ENCODE data around the gene PIEZO2.

The PIEZO2 gene

DNA sequence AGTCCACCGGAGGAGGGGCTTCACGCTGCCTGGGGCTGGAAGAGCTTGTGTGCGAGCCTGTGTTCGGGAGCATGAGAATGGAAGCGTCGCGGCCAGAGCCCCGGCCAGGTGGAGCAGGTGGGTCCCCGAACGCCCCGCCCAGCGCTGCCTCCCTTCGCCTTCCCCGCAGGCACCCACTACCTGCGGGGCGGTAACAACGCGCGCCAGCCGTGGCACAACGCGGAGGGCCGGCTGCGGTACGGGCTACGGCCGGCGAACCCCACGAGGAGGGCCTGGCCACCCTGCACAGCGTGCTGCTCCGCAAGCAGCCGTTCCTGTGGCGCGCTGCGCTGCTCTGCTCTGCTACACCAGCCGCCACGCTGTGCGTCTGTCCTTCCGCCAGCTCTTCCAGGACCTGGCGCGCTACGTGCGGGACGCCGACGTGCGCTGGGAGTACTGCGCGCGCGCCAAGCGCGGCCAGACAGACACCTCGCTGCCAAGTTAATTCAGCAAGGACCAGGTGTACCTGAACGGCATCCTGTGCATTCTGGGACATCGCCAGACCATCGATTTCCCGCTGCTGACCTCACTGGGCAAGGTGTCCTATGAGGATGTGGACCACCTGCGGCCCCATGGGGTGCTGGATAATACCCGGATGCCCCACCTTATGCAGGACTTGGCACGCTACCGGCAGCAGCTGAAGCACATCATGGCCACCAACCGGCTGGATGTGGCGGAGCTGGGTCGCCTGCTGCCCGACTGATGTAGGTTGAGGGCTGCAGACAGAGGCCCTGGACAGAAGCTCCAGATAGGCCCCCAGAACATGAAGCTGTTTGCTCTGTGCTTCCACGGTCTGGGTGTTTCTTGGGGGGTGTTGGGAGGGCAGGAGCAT lies 422.9 kb downstream of the PIEZO2 start:
- DNase-seq = peak; percentile 14 to 61 (median 41)
- H3K27ac ChIP-seq (ENCODE audit: insufficient read depth in 1 of 2, low read depth in 1 of 2, low read length in 2 of 2, poor library complexity in 1 of 2, severe bottlenecking in 2 of 2) = no peak overlapping the region
- H3K27me3 ChIP-seq (replicated peaks in 2 of 5; ENCODE audit: control insufficient read depth in 4 of 5, insufficient read depth in 5 of 5, low read length in 4 of 5) = peaks cover 0 to 22% (median 3%) of the 10 kb centered on the region in 5 experiments
- H3K4me1 ChIP-seq (ENCODE audit: control extremely low read depth in 1 of 4, control insufficient read depth in 4 of 4, insufficient read depth in 4 of 4, low read length in 3 of 4) = peaks cover 0 to 12% (median 3%) of the 10 kb centered on the region in 4 experiments
- no peaks in the 10 kb centered on the region for H3K36me3 ChIP-seq (ENCODE audit: control insufficient read depth in 4 of 4, insufficient read depth in 4 of 4, low read length in 3 of 4)
- 24% methylated on average over 56 of the region's 67 CpGs for WGBS (ENCODE audit: insufficient coverage)
- CTCF ChIA-PET = no interaction called here
- no peaks in the 10 kb centered on the region for H3K9me3 ChIP-seq (ENCODE audit: control extremely low read depth in 1 of 5, control insufficient read depth in 4 of 5, insufficient read depth in 2 of 5, low read depth in 1 of 5, low read length in 4 of 5)
- POLR2A ChIA-PET = no interaction called here
- peak overlapping the region in 5 of 7 experiments; percentile 32 to 77 (median 53) for H3K4me3 ChIP-seq (ENCODE audit: control insufficient read depth in 1 of 7, extremely low read depth in 1 of 7, insufficient read depth in 4 of 7, low read depth in 2 of 7, low read length in 6 of 7)

DNA sequence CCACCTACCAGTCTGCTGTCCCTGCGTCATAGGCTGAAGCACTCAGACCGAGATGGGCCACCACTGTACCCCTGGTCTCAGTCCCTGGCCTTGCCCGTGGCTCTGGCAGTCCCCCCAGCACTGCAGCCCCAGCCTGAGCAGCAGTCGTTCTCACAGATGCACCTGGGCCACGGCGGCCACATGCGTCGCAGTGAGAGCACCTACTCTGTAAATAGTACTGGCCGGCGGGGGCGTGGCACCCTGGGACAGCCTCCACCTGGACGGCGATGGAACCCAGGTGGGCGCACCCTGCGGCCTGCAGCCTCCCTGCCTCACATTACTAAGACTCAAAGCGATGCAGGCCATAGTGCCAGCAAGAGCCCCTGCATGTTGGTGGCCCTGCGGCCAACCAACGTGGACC lies 424.7 kb downstream of the PIEZO2 start:
- DNase-seq = no peak
- peaks cover 0 to 22% (median 4%) of the 10 kb centered on the region in 5 experiments for H3K27me3 ChIP-seq (replicated peaks in 2 of 5; ENCODE audit: control insufficient read depth in 4 of 5, insufficient read depth in 5 of 5, low read length in 4 of 5)
- 97% methylated on average over 17 of the region's 18 CpGs for WGBS (ENCODE audit: insufficient coverage)
- ChIA-PET CTCF (no interaction called here), POLR2A (no interaction called here)
- H3K9me3 ChIP-seq (ENCODE audit: control extremely low read depth in 1 of 5, control insufficient read depth in 4 of 5, insufficient read depth in 2 of 5, low read depth in 1 of 5, low read length in 4 of 5) = no peaks in the 10 kb centered on the region
- no peaks in the 10 kb centered on the region for H3K36me3 ChIP-seq (ENCODE audit: control insufficient read depth in 4 of 4, insufficient read depth in 4 of 4, low read length in 3 of 4)
- no peak overlapping the region for H3K4me3 ChIP-seq (ENCODE audit: control insufficient read depth in 1 of 7, extremely low read depth in 1 of 7, insufficient read depth in 4 of 7, low read depth in 2 of 7, low read length in 6 of 7)
- H3K27ac ChIP-seq (ENCODE audit: insufficient read depth in 1 of 2, low read depth in 1 of 2, low read length in 2 of 2, poor library complexity in 1 of 2, severe bottlenecking in 2 of 2) = no peak overlapping the region
- H3K4me1 ChIP-seq (ENCODE audit: control extremely low read depth in 1 of 4, control insufficient read depth in 4 of 4, insufficient read depth in 4 of 4, low read length in 3 of 4) = peaks cover 0 to 12% (median 3%) of the 10 kb centered on the region in 4 experiments

DNA sequence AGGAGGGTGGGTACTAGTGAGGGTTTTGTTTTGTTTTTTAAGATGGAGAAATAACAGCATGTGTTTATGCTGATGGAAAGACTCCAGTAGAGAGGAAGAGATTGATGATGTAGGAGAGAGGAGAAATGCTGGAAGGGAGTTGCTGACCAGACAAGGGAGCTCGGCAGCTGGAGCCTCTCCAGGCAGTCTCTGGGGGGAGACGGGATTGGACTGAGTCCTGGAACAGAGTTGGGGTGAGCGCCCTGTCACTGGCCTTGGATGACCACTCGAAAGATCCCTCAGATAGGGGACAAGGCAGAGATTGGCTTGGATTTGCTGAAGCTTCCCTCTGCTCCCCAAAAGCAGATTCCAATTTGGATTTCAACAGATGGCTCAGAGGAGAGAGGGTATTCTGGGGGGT lies 425.9 kb downstream of the PIEZO2 start:
- CTCF ChIA-PET = no interaction called here
- WGBS (ENCODE audit: insufficient coverage) = 97% methylated on average over 4 of the region's 4 CpGs
- Histone ChIP-seq H3K27me3 (replicated peaks in 2 of 5; ENCODE audit: control insufficient read depth in 4 of 5, insufficient read depth in 5 of 5, low read length in 4 of 5) (peaks cover 0 to 22% (median 4%) of the 10 kb centered on the region in 5 experiments), H3K27ac (ENCODE audit: insufficient read depth in 1 of 2, low read depth in 1 of 2, low read length in 2 of 2, poor library complexity in 1 of 2, severe bottlenecking in 2 of 2) (no peak overlapping the region), H3K4me1 (ENCODE audit: control extremely low read depth in 1 of 4, control insufficient read depth in 4 of 4, insufficient read depth in 4 of 4, low read length in 3 of 4) (peaks cover 0 to 12% (median 3%) of the 10 kb centered on the region in 4 experiments), H3K4me3 (ENCODE audit: control insufficient read depth in 1 of 7, extremely low read depth in 1 of 7, insufficient read depth in 4 of 7, low read depth in 2 of 7, low read length in 6 of 7) (no peak overlapping the region), H3K9me3 (ENCODE audit: control extremely low read depth in 1 of 5, control insufficient read depth in 4 of 5, insufficient read depth in 2 of 5, low read depth in 1 of 5, low read length in 4 of 5) (no peaks in the 10 kb centered on the region), H3K36me3 (ENCODE audit: control insufficient read depth in 4 of 4, insufficient read depth in 4 of 4, low read length in 3 of 4) (no peaks in the 10 kb centered on the region)
- POLR2A ChIA-PET = no interaction called here
- no peak for DNase-seq

DNA sequence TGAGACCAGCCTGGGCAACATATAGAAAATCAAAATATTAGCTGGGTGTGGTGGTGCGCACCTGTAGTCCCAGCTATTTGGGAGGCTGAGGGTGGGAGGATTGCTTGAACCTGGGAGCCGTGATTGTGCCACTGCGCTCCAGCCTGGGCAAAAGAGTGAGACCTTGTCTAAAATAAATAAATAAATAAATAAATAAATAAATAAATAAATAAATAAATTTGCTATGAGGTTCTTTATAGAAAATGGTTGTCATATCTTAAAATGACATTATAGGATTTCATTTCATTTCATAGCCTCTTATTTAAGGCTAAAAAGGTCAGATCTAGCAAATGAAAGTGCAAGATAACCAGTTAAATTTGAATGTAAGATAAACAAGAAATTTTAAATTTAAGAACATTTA lies 430.6 kb downstream of the PIEZO2 start:
- no peak overlapping the region for H3K4me3 ChIP-seq (ENCODE audit: control insufficient read depth in 1 of 7, extremely low read depth in 1 of 7, insufficient read depth in 4 of 7, low read depth in 2 of 7, low read length in 6 of 7)
- H3K27me3 ChIP-seq (replicated peaks in 2 of 5; ENCODE audit: control insufficient read depth in 4 of 5, insufficient read depth in 5 of 5, low read length in 4 of 5) = peaks cover 0 to 5% (median 2%) of the 10 kb centered on the region in 5 experiments
- ChIA-PET POLR2A (no interaction called here), CTCF (no interaction called here)
- H3K9me3 ChIP-seq (ENCODE audit: control extremely low read depth in 1 of 5, control insufficient read depth in 4 of 5, insufficient read depth in 2 of 5, low read depth in 1 of 5, low read length in 4 of 5) = no peaks in the 10 kb centered on the region
- H3K36me3 ChIP-seq (ENCODE audit: control insufficient read depth in 4 of 4, insufficient read depth in 4 of 4, low read length in 3 of 4) = no peaks in the 10 kb centered on the region
- DNase-seq = no peak
- no peak overlapping the region for H3K27ac ChIP-seq (ENCODE audit: insufficient read depth in 1 of 2, low read depth in 1 of 2, low read length in 2 of 2, poor library complexity in 1 of 2, severe bottlenecking in 2 of 2)
- 100% methylated on average over 1 of the region's 3 CpGs for WGBS (ENCODE audit: insufficient coverage)
- H3K4me1 ChIP-seq (ENCODE audit: control extremely low read depth in 1 of 4, control insufficient read depth in 4 of 4, insufficient read depth in 4 of 4, low read length in 3 of 4) = no peaks in the 10 kb centered on the region

DNA sequence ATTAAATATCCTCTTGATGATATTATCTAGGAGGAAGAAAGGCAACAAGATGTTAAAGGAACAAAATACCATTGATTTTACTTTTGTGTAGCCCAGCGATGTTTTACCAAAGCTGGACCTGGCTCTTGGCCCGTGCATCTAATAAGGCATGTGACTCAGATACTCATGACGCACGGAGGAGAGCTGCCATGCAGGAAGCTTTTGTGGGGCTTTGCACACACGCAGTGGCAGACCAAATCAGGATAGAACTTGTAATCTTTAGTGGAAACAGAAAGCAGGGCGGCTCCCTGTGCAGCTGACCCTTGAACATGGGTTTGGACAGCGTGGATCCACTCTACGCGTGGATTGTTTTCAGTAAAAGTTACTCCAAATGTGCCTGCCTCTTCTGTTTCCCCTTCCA lies 433.6 kb downstream of the PIEZO2 start:
- DNase-seq = no peak
- Histone ChIP-seq H3K4me1 (ENCODE audit: control extremely low read depth in 1 of 4, control insufficient read depth in 4 of 4, insufficient read depth in 4 of 4, low read length in 3 of 4) (no peaks in the 10 kb centered on the region), H3K4me3 (ENCODE audit: control insufficient read depth in 1 of 7, extremely low read depth in 1 of 7, insufficient read depth in 4 of 7, low read depth in 2 of 7, low read length in 6 of 7) (no peak overlapping the region), H3K27ac (ENCODE audit: insufficient read depth in 1 of 2, low read depth in 1 of 2, low read length in 2 of 2, poor library complexity in 1 of 2, severe bottlenecking in 2 of 2) (no peak overlapping the region), H3K36me3 (ENCODE audit: control insufficient read depth in 4 of 4, insufficient read depth in 4 of 4, low read length in 3 of 4) (no peaks in the 10 kb centered on the region), H3K9me3 (ENCODE audit: control extremely low read depth in 1 of 5, control insufficient read depth in 4 of 5, insufficient read depth in 2 of 5, low read depth in 1 of 5, low read length in 4 of 5) (no peaks in the 10 kb centered on the region), H3K27me3 (replicated peaks in 2 of 5; ENCODE audit: control insufficient read depth in 4 of 5, insufficient read depth in 5 of 5, low read length in 4 of 5) (peaks cover 0 to 2% (median 0%) of the 10 kb centered on the region in 5 experiments)
- CTCF ChIA-PET = interaction anchor here (1.2 kb wide), 1 partner anchor 156 kb away, joined by 7 read pairs; no protein-coding TSS in a partner anchor
- POLR2A ChIA-PET = interaction anchor here (0.6 to 0.7 kb wide), 2 partner anchors 70 to 995 kb away, joined by 3 to 5 read pairs; no protein-coding TSS in a partner anchor
- 91% methylated on average over 9 of the region's 9 CpGs for WGBS (ENCODE audit: insufficient coverage)

DNA sequence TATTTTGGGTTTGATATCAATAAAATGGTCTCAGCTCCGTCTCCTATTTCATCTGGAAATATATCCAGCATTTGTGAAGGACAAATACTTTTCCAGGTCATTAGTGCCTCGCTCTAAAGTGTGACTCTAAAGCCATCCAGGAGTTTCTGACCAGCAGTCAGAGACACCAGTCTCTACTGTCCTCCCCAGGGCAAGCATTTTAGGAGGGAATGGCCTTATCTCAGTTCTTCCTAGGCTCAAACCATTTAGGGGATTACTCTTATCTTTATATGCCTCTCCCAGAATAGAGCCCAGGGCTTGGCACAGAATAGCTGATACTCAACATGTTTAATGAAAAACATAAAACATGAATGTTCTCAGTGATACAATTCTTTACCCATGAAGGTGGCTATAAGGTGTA lies 436.0 kb downstream of the PIEZO2 start:
- WGBS (ENCODE audit: insufficient coverage) = 100% methylated on average over 2 of the region's 2 CpGs
- H3K9me3 ChIP-seq (ENCODE audit: control extremely low read depth in 1 of 5, control insufficient read depth in 4 of 5, insufficient read depth in 2 of 5, low read depth in 1 of 5, low read length in 4 of 5) = no peaks in the 10 kb centered on the region
- no peak overlapping the region for H3K4me3 ChIP-seq (ENCODE audit: control insufficient read depth in 1 of 7, extremely low read depth in 1 of 7, insufficient read depth in 4 of 7, low read depth in 2 of 7, low read length in 6 of 7)
- no peaks in the 10 kb centered on the region for H3K4me1 ChIP-seq (ENCODE audit: control extremely low read depth in 1 of 4, control insufficient read depth in 4 of 4, insufficient read depth in 4 of 4, low read length in 3 of 4)
- H3K27ac ChIP-seq (ENCODE audit: insufficient read depth in 1 of 2, low read depth in 1 of 2, low read length in 2 of 2, poor library complexity in 1 of 2, severe bottlenecking in 2 of 2) = no peak overlapping the region
- POLR2A ChIA-PET = no interaction called here
- DNase-seq = no peak
- CTCF ChIA-PET = no interaction called here
- no peaks in the 10 kb centered on the region for H3K36me3 ChIP-seq (ENCODE audit: control insufficient read depth in 4 of 4, insufficient read depth in 4 of 4, low read length in 3 of 4)
- peaks cover 0 to 2% (median 0%) of the 10 kb centered on the region in 5 experiments for H3K27me3 ChIP-seq (replicated peaks in 2 of 5; ENCODE audit: control insufficient read depth in 4 of 5, insufficient read depth in 5 of 5, low read length in 4 of 5)

DNA sequence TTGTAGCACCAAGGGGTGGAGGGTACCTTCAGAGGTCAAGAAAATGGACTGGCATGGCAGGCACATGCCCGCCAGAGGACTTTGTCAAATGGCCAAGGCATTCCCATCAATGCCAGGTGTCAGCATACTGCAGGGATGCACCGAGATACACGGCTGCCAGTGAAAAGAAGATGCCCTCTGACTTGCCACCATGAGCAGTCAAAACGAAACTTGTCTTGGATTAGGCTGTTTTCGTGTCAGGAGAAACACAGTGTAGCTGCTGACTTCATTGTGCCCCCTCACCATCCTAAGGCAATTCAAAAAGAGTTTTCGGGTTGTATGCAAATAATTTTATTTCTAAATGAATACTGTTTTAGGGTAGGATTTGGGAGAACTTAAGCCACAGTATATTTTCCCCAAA lies 442.1 kb downstream of the PIEZO2 start:
- ChIA-PET CTCF (no interaction called here), POLR2A (no interaction called here)
- 90% methylated on average over 5 of the region's 6 CpGs for WGBS (ENCODE audit: insufficient coverage)
- Histone ChIP-seq H3K36me3 (ENCODE audit: control insufficient read depth in 4 of 4, insufficient read depth in 4 of 4, low read length in 3 of 4) (no peaks in the 10 kb centered on the region), H3K9me3 (ENCODE audit: control extremely low read depth in 1 of 5, control insufficient read depth in 4 of 5, insufficient read depth in 2 of 5, low read depth in 1 of 5, low read length in 4 of 5) (no peaks in the 10 kb centered on the region), H3K27ac (ENCODE audit: insufficient read depth in 1 of 2, low read depth in 1 of 2, low read length in 2 of 2, poor library complexity in 1 of 2, severe bottlenecking in 2 of 2) (no peak overlapping the region), H3K4me3 (ENCODE audit: control insufficient read depth in 1 of 7, extremely low read depth in 1 of 7, insufficient read depth in 4 of 7, low read depth in 2 of 7, low read length in 6 of 7) (no peak overlapping the region), H3K4me1 (ENCODE audit: control extremely low read depth in 1 of 4, control insufficient read depth in 4 of 4, insufficient read depth in 4 of 4, low read length in 3 of 4) (no peaks in the 10 kb centered on the region), H3K27me3 (replicated peaks in 2 of 5; ENCODE audit: control insufficient read depth in 4 of 5, insufficient read depth in 5 of 5, low read length in 4 of 5) (peaks cover 0 to 2% (median 0%) of the 10 kb centered on the region in 5 experiments)
- no peak for DNase-seq
